ACC112 (cell line): Measurements from ENCODE around the gene COPS3.

Experiments
- H2AFZ ChIP-seq: fragments of 200-600 bp; sonication (generic); one replicate; pipeline ENCODE4 v1.6.0; 2017; ENCODE audit warnings: antibody characterized with exemption, low read length; ENCODE audit not compliant: unreplicated experiment
- H3K27ac ChIP-seq: fragments of 200-600 bp; sonication (generic); 2 replicates; pipeline ENCODE4 v1.5.1; 2014; ENCODE audit warnings: low read depth, mild to moderate bottlenecking, antibody characterized with exemption, low read length, moderate library complexity
- H3K27me3 ChIP-seq: fragments of 200-600 bp; sonication (generic); 2 replicates; pipeline ENCODE4 v1.6.1; 2014; ENCODE audit warnings: mild to moderate bottlenecking, antibody characterized with exemption, low read length, moderate library complexity, mixed read lengths; ENCODE audit not compliant: insufficient read depth
- H3K36me3 ChIP-seq: fragments of 200-600 bp; sonication (generic); 2 replicates; pipeline ENCODE4 v1.6.1; 2016; ENCODE audit warnings: mild to moderate bottlenecking, antibody characterized with exemption, low read length, moderate library complexity, mixed read lengths; ENCODE audit not compliant: insufficient read depth
- H3K4me1 ChIP-seq: fragments of 200-600 bp; sonication (generic); one replicate; pipeline ENCODE4 v1.6.1; 2016; ENCODE audit warnings: low read length, mixed read lengths; ENCODE audit not compliant: insufficient read depth, unreplicated experiment, control insufficient read depth
- H3K4me3 ChIP-seq: fragments of 200-600 bp; sonication (generic); 2 replicates; pipeline ENCODE4 v1.5.1; 2014; ENCODE audit warnings: mild to moderate bottlenecking, low read depth, low read length
- H3K79me2 ChIP-seq: fragments of 200-600 bp; sonication (generic); one replicate; pipeline ENCODE4 v1.6.0; 2016; ENCODE audit warnings: low read length; ENCODE audit not compliant: control insufficient read depth, unreplicated experiment, insufficient read depth

Gene COPS3

DNA sequence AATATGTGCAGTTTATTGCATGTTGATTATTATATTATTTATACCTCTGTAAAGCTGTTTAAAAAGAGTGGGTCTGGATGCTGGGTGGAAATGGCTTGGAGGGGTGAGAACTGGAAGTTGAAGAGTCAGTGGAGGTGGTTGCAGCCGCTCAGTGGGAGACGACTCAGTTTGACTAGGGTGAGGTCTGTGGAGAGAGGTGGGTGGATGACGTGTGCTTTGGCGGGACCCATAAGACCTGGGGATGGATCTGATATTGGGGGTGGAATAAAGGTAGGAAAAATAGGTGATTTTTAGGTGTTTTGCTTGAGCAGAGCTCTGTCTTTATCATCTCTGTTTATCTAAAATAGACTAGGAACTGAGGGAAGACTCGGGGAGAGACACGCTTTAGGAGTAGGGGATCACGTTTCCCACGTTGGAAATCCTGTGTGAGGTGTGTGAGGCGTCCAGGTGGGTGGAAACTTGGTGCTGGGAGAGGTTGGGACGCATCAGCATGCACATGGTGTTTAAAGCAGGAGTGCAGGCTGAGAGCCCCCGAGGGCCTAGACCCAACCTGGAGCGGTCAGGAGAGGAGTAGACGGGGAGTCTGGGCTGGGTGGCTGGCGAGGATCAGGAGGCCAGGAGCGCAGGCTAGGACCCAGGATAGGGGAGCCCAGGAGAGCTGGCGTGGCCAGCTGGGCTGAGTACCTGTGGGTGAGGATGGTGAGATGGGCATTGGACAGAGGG, 39.3 kb upstream of the COPS3 start:
- Histone ChIP-seq H3K4me3 (no peak overlapping the region), H3K27me3 (no peaks in the 10 kb centered on the region), H3K4me1 (no peaks in the 10 kb centered on the region), H3K36me3 (no peaks in the 10 kb centered on the region), H2AFZ (no peak overlapping the region), H3K79me2 (no peaks in the 10 kb centered on the region), H3K27ac (no peak overlapping the region)

DNA sequence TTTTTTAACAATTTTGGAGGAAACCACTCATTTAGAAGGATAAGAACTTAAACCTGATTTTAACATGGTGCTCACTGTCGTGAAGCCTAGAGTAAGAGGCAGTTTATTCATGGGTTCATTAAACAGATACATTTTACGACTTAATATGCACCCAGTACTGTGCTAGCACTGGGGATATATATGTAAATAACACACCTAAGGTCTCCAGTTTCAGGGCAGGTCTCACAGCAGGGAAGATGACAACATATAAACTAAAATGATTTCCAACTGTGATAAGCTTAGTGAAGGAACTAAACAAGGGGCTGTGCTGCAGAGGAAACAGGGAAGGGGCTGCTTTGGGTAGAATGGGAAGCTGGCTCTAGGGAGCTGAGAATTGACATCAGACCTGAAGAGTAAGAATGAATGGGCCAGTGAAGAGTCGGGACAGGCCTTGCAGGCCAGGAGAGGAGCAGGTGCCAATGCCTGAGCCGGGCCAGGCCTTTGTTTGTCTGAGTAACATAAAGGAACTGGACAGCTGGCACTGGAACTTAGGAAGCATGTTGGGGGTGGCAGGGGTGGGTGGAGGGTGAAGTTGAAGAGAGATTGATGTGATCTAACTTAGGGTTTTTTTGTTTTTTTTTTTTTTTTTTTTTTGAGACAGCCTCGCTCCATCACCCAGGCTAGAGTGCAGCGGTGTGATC, 34.2 kb upstream of the COPS3 start:
- H3K36me3 ChIP-seq: 0 out of 2 replicates have a peak, but pooled peaks cover 8% of the 10 kb centered on the region
- no peak overlapping the region for H2AFZ ChIP-seq
- H3K27ac ChIP-seq: no peak overlapping the region
- H3K79me2 ChIP-seq: no peaks in the 10 kb centered on the region
- no peaks in the 10 kb centered on the region for H3K4me1 ChIP-seq
- no peak overlapping the region for H3K4me3 ChIP-seq
- H3K27me3 ChIP-seq: no peaks in the 10 kb centered on the region

DNA sequence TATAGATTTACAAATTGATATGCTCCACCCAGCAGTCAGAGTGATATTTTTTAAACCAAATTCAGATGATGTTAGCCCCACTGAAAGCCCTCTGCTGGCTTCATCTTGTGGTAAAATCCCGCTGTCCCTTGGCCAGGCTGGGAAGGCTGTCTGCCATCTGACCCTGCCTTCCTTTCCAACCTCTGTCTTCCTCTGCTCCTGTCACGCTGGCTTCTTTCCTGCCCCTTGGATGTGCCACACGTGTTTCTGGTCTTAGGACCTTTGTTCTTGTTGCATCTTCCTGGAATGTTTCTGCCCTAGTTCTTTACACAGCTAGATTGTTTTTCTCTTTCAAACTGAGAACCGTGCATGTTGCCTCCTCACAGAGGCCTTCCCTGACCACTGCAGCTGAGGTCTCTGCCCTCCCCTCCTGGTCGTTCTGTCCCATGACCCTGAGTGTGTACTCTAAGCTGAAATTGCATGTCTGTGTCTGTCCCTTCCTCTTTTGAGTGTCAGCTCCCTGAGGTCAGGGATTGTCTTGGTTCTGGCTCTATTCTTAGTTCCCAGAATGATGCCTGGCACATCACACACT, 33.5 kb upstream of the COPS3 start:
- H3K36me3 ChIP-seq: 0 out of 2 replicates have a peak, but pooled peaks cover 8% of the 10 kb centered on the region
- no peaks in the 10 kb centered on the region for H3K79me2 ChIP-seq
- no peak overlapping the region for H3K4me3 ChIP-seq
- no peak overlapping the region for H3K27ac ChIP-seq
- no peaks in the 10 kb centered on the region for H3K4me1 ChIP-seq
- H3K27me3 ChIP-seq: no peaks in the 10 kb centered on the region
- H2AFZ ChIP-seq: no peak overlapping the region

DNA sequence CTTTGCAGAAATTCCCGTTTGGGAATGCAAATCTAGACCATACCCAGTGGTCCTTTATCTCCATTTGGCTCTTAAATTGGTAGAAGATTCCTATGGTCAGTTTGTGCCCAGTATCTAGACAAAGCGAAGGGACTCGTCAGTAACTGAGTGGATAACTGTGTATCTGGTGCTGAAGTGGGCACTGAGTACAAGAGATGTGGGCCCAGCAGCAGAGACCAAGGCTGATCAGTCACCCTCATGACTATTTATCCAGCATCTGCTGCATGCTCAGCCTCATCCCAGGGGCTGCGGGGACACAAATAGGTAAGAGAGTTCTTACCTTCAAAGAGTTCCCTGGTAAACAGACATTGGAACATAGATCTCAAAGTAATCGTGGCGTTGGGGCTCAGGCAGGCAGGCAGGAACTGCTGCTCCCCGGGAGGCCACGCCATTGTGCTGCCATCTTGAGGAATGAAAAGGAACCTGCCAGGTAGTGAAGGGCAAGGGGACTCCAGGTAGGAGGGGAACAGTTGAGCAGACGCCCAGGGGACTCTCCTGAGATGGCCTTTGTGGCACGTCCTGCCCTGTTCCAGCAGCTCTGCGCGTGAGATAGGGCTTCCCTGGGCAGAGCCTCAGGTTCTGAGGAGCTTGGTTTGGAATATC, 32.4 kb upstream of the COPS3 start:
- Histone ChIP-seq H3K27me3 (no peaks in the 10 kb centered on the region), H2AFZ (no peak overlapping the region), H3K4me1 (no peaks in the 10 kb centered on the region), H3K36me3 (peaks cover 11% of the 10 kb centered on the region; the same call in 1 of the 2 replicates), H3K79me2 (no peaks in the 10 kb centered on the region), H3K4me3 (no peak overlapping the region), H3K27ac (no peak overlapping the region)

DNA sequence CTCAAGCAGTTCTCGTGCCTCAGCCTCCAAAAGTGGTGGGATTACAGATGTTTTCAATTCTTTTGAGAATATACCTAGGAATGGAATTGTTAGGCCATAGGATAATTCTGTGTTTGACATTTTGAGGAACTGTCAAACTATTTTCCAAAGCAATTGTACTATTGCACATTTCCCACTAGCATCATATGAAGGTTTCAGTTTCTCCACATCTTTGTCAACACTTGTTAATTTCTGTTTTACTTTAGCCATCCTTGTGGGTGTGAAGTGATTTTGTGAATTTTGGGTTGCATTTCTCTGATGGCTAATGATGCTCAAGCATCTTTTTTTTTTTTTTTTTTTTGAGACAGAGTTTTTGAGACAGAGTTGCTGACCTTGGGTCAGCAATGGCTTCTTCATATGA, 28.3 kb upstream of the COPS3 start:
- Histone ChIP-seq H3K27ac (no peak overlapping the region), H3K36me3 (peaks cover 11% of the 10 kb centered on the region; the same call in 1 of the 2 replicates), H3K79me2 (no peaks in the 10 kb centered on the region), H2AFZ (no peak overlapping the region), H3K4me1 (peaks cover 7% of the 10 kb centered on the region), H3K4me3 (no peak overlapping the region), H3K27me3 (no peaks in the 10 kb centered on the region)

DNA sequence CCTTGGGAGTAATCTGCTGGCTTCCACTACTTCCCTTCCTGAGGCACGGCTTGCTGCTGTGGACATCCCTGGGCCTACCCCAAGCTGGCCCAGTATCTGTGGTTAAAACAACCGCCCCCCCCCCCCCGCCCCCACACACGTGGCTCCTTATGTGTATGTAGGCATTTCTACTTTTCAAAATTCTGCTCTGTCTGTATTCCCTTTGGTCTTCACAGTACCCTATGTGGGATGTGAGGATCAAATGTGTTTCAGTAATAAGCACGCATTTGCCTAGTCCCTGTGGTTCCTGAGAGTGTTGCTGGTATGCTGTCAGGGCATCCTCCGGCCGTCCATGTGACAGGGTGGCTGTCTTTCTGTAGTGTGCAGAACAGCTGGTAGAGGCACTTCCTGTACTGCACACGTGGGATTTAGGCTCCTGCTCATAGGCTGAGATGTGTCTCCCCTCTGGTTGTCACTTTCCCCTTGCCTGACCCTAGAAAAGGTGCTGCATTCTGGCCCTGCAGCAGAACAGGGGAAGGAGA, 24.3 kb upstream of the COPS3 start:
- Histone ChIP-seq H2AFZ (no peak overlapping the region), H3K79me2 (peaks cover 3% of the 10 kb centered on the region), H3K27me3 (no peaks in the 10 kb centered on the region), H3K4me3 (no peak overlapping the region), H3K27ac (no peak overlapping the region), H3K36me3 (peaks cover 3% of the 10 kb centered on the region; the same call in 1 of the 2 replicates), H3K4me1 (peaks cover 11% of the 10 kb centered on the region)

DNA sequence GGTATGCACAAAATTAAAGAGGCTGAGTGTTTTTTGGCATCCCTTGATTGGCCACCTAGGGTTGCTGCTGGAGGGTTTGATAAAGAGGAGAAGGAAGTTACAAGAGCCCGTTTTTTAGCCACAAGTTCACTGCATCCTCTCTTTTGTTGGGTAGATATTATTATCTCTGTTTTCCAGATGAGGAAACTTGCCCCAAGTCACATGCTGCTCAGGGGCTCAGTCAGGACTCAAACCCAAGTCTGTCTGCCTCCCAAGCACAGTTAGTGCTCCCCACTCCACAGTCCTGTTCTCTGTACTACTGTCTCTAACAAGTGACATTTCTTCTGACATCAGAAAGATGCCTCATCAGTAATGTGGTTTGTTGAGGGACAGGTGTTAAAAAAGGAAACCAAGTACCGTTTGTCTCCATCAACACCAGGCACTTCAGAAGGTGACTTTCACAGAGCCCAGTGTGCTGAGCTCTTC, 23.5 kb upstream of the COPS3 start:
- Histone ChIP-seq H3K27me3 (no peaks in the 10 kb centered on the region), H3K27ac (no peak overlapping the region), H2AFZ (no peak overlapping the region), H3K4me3 (peak overlapping the region; percentile 89), H3K4me1 (peaks cover 11% of the 10 kb centered on the region), H3K79me2 (peaks cover 3% of the 10 kb centered on the region), H3K36me3 (peaks cover 3% of the 10 kb centered on the region; the same call in 1 of the 2 replicates)

DNA sequence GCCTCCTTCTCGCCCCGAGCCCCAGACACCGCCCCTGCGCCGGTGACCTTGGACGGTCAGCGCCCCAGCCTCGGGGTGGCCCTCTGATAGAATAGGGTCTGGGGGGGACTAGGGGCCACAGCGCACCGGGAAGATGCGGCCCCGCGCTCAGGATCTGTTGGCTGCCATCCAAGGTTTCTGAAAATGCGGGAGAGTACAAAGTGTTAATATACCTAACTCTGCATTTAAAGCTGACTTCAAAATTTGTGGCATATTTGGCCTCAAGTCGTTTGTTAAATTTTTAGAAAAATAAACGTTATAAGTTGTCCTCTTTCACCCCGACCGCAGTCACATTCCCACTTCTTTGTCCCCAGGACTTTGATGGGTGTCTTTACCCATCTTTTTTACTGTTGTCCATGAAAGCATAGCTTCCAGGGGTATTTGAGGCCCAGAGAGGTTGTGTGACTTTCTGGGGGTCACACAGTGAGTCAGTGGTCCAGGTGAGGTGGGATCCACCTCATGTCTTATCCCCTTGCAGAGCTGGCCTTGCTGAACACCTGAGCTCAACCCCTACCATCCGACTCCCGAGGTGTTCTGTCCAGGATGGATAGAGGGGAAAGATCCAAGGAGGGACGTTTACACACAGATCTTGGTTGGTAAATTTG, 22.9 kb upstream of the COPS3 start:
- Histone ChIP-seq H3K27me3 (no peaks in the 10 kb centered on the region), H3K4me3 (peak overlapping the region; percentile 89), H3K27ac (no peak overlapping the region), H3K4me1 (peaks cover 11% of the 10 kb centered on the region), H2AFZ (peak overlapping the region; percentile 63), H3K36me3 (no peaks in the 10 kb centered on the region), H3K79me2 (peaks cover 3% of the 10 kb centered on the region)

DNA sequence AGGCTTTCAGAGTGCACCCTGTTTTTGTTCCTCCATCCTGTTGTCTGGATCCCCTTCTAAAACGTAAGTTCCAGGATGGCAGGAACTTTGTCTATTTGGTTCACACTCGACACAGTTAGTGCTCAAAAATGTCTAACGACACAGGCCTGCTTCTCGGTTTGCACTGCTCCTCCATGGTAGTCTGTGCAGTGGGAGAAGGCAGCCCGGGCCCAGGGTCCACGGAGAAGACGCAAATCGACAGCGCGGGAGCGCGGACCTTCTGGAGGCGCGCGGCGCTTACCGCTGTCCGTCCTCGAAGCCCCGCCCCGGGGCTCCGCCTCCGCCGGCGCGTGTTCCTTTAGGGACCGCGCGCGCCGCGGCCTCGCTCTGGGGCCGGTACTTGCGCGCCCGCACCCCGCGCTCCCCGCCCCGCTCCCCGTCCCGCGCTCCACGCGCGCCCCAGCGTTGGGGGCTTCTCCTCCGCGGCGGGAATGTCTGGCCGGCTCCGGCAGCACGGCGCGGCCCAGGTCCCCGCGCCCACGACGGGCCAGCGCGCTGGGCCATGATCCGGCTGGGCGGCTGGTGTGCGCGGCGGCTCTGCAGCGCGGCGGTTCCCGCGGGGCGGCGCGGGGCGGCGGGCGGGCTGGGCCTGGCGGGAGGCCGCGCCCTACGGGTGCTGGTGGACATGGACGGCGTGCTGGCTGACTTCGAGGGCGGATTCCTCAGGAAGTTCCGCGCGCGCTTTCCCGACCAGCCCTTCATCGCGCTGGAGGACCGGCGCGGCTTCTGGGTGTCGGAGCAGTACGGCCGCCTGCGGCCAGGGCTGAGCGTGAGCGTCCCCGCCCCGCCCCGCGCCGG, 22.2 kb upstream of the COPS3 start, which contains the start of gene NT5M:
TSS of gene NT5M (plus strand) at position 364 of the 837 bp plus-strand sequence. CDS start at position 542, 178 bp downstream.
- Histone ChIP-seq H3K4me3 (peak within 1 kb of the TSS; percentile 89), H3K4me1 (peaks cover 16% of the 10 kb centered on the region), H3K79me2 (peaks cover 3% of the 10 kb centered on the region), H3K27me3 (no peaks in the 10 kb centered on the region), H3K27ac (no peak within 1 kb of the TSS), H3K36me3 (no peaks in the 10 kb centered on the region), H2AFZ (peak within 1 kb of the TSS; percentile 63)
